Astrocyte (in vitro differentiated cells and primary cell): Measurements from ENCODE around the gene NPPA. TPM values are rescaled to one million over a fixed set of nuclear protein-coding genes. Genes with fewer than 3 reads are reported as not detected.

ENCODE experiments used
- DNase-seq: peaks from one replicate; pipeline ENCODE4 v3.0.0-alpha.2; 2010; ENCODE audit warnings: low read depth
- FAIRE-seq: peaks from 2 replicates; lab custom pipeline; 2011; peaks lifted over from hg19 to GRCh38; lab: Jason Lieb, UNC
- H2AFZ ChIP-seq: 2 replicates; pipeline ENCODE4 v1.6.0; 2012; ENCODE audit warnings: low read depth, low read length, inconsistent platforms
- H3K27ac ChIP-seq: 2 replicates; pipeline ENCODE4 v1.5.1; 2011; ENCODE audit warnings: low read depth, low read length, inconsistent platforms
- H3K27me3 ChIP-seq: 2 replicates; pipeline ENCODE4 v1.6.0; 2011; ENCODE audit warnings: low read length, inconsistent platforms; ENCODE audit not compliant: insufficient read depth
- H3K36me3 ChIP-seq: 2 replicates; pipeline ENCODE4 v1.5.1; 2011; ENCODE audit warnings: low read length, inconsistent platforms; ENCODE audit not compliant: insufficient read depth
- H3K4me1 ChIP-seq: 2 replicates; pipeline ENCODE4 v1.5.1; 2011; ENCODE audit warnings: low read length, inconsistent platforms; ENCODE audit not compliant: insufficient read depth
- H3K4me2 ChIP-seq: 2 replicates; pipeline ENCODE4 v1.6.0; 2012; ENCODE audit warnings: low read length, inconsistent platforms
- H3K4me3 ChIP-seq: 2 replicates; pipeline ENCODE4 v1.5.1; 2011; ENCODE audit warnings: low read depth, mild to moderate bottlenecking, low read length, inconsistent platforms; ENCODE audit not compliant: insufficient read depth
- H3K79me2 ChIP-seq: 2 replicates; pipeline ENCODE4 v1.6.0; 2012; ENCODE audit warnings: mild to moderate bottlenecking, low read length, inconsistent platforms; ENCODE audit not compliant: insufficient read depth
- H3K9ac ChIP-seq: 2 replicates; pipeline ENCODE4 v1.6.0; 2012; ENCODE audit warnings: mild to moderate bottlenecking, low read length, inconsistent platforms
- H3K9me3 ChIP-seq: 2 replicates; pipeline ENCODE4 v1.5.1; 2012; ENCODE audit warnings: low read depth, mild to moderate bottlenecking, low read length, inconsistent platforms; ENCODE audit not compliant: insufficient read depth
- H4K20me1 ChIP-seq: 2 replicates; pipeline ENCODE4 v1.6.0; 2012; ENCODE audit warnings: low read length, inconsistent platforms; ENCODE audit not compliant: insufficient read depth
- H3K27ac Mint-ChIP-seq: one replicate; pipeline ENCODE4 v1.8.0; 2021; ENCODE audit warnings: mild to moderate bottlenecking, mixed read lengths; ENCODE audit not compliant: unreplicated experiment
- H3K27me3 Mint-ChIP-seq: one replicate; pipeline ENCODE4 v1.8.0; 2021; ENCODE audit warnings: low read depth, mixed read lengths; ENCODE audit not compliant: unreplicated experiment
- H3K36me3 Mint-ChIP-seq: one replicate; pipeline ENCODE4 v1.8.0; 2021; ENCODE audit warnings: low read depth, mixed read lengths; ENCODE audit not compliant: unreplicated experiment
- H3K4me1 Mint-ChIP-seq: one replicate; pipeline ENCODE4 v1.8.0; 2021; ENCODE audit warnings: low read depth, mixed read lengths; ENCODE audit not compliant: unreplicated experiment
- H3K4me3 Mint-ChIP-seq: one replicate; pipeline ENCODE4 v1.8.0; 2021; ENCODE audit warnings: mild to moderate bottlenecking, moderate library complexity, mixed read lengths; ENCODE audit not compliant: unreplicated experiment
- H3K9me3 Mint-ChIP-seq: one replicate; pipeline ENCODE4 v1.8.0; 2021; ENCODE audit warnings: mild to moderate bottlenecking, mixed read lengths; ENCODE audit not compliant: unreplicated experiment
- EZH2 ChIP-seq: IDR thresholded peaks from 2 replicates; pipeline ENCODE4 v1.6.1; 2012; ENCODE audit warnings: mild to moderate bottlenecking, low read length, inconsistent platforms; ENCODE audit not compliant: insufficient read depth
- total RNA-seq: library from RNA; stranded (reverse); gene quantifications from 2 replicates; pipeline ENCODE4 v1.2.1, GENCODE V29; 2021
- TF ChIP-seq, protein P1 (sequence below): IDR thresholded peaks from 2 replicates; pipeline ENCODE4 v1.5.1; 2011; ENCODE audit warnings: low read depth, mild to moderate bottlenecking, inconsistent platforms, low read length, moderate library complexity; ENCODE audit not compliant: insufficient read depth

Gene NPPA
- total RNA-seq, 1 donor from 2014 or later, result not detected

DNA sequence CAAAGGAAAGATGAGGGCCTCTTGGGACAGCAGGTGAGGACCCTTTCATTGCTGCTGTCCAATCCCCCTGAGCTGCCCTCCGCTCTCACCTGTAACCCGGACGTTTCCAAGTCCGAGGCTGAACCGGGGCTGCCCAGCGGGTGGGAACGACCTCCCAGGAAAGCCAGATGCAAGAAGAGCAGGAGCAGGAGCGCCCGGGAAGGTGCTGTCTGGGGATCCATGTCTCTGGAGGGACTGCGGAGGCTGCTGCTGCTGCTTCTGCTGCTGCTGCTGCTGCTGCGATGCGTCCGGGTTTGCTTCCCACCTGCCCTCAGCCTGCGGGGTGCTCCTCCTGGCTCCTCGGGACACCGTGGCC is 11.0 kb upstream of the NPPA start, which contains the start of gene NPPB:
Gene NPPB, minus strand, starts transcription at position 333 of the 355 bp plus-strand sequence. Its CDS starts 112 bp downstream, at position 221.
- Mint-ChIP-seq H3K36me3 (no peaks in the 10 kb centered on the region), H3K4me1 (peaks cover 32% of the 10 kb centered on the region), H3K27ac (peak within 1 kb of the TSS; percentile 79), H3K9me3 (peaks cover 3% of the 10 kb centered on the region), H3K4me3 (peak within 1 kb of the TSS; percentile 81), H3K27me3 (peaks cover 21% of the 10 kb centered on the region)
- Histone ChIP-seq H3K9ac (no peak within 1 kb of the TSS), H3K27ac (no peak within 1 kb of the TSS), H3K27me3 (peaks cover 35% of the 10 kb centered on the region), H2AFZ (no peak within 1 kb of the TSS), H3K4me2 (peak within 1 kb of the TSS; percentile 59), H4K20me1 (no peaks in the 10 kb centered on the region), H3K36me3 (no peaks in the 10 kb centered on the region), H3K79me2 (no peaks in the 10 kb centered on the region), H3K4me1 (peaks cover 12% of the 10 kb centered on the region), H3K9me3 (no peaks in the 10 kb centered on the region), H3K4me3 (no peak within 1 kb of the TSS)
- no peak for FAIRE-seq
- no peak for DNase-seq
- TF ChIP-seq EZH2, result no peak
- TF ChIP-seq, protein P1, sequence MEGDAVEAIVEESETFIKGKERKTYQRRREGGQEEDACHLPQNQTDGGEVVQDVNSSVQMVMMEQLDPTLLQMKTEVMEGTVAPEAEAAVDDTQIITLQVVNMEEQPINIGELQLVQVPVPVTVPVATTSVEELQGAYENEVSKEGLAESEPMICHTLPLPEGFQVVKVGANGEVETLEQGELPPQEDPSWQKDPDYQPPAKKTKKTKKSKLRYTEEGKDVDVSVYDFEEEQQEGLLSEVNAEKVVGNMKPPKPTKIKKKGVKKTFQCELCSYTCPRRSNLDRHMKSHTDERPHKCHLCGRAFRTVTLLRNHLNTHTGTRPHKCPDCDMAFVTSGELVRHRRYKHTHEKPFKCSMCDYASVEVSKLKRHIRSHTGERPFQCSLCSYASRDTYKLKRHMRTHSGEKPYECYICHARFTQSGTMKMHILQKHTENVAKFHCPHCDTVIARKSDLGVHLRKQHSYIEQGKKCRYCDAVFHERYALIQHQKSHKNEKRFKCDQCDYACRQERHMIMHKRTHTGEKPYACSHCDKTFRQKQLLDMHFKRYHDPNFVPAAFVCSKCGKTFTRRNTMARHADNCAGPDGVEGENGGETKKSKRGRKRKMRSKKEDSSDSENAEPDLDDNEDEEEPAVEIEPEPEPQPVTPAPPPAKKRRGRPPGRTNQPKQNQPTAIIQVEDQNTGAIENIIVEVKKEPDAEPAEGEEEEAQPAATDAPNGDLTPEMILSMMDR, result no peak

DNA sequence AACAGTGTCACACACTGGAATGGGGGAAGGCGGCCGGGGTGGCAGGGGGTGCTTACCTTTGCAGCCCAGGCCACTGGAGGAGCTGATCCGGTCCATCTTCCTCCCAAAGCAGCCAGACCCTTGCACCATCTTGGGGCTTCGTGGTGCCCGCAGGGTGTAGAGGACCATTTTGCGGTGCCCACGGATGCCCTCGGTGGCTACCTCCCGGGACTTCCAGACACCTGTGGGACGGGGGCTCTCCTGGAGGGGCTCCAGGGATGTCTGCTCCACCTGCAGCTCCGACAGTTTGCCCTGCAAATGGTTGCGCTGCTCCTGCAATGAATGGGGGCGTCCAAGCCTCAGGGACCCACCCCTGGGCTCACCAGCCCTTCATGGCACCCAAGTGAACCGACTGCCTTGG is 10.6 kb upstream of the NPPA start:
- Mint-ChIP-seq H3K4me1 (peaks cover 32% of the 10 kb centered on the region), H3K9me3 (peaks cover 3% of the 10 kb centered on the region), H3K36me3 (no peaks in the 10 kb centered on the region), H3K27ac (no peak overlapping the region), H3K27me3 (peaks cover 23% of the 10 kb centered on the region), H3K4me3 (peak overlapping the region; percentile 81)
- H2AFZ ChIP-seq, result no peak overlapping the region
- H3K4me3 ChIP-seq, result no peak overlapping the region
- no peaks in the 10 kb centered on the region for H4K20me1 ChIP-seq
- no peak overlapping the region for H3K4me2 ChIP-seq
- no peaks in the 10 kb centered on the region for H3K9me3 ChIP-seq
- no peak for TF ChIP-seq EZH2
- TF ChIP-seq, protein P1, result no peak
- peaks cover 35% of the 10 kb centered on the region for H3K27me3 ChIP-seq
- DNase-seq, result no peak
- no peak for FAIRE-seq
- no peaks in the 10 kb centered on the region for H3K36me3 ChIP-seq
- H3K4me1 ChIP-seq, result peaks cover 12% of the 10 kb centered on the region
- H3K79me2 ChIP-seq, result no peaks in the 10 kb centered on the region
- no peak overlapping the region for H3K9ac ChIP-seq
- no peak overlapping the region for H3K27ac ChIP-seq

DNA sequence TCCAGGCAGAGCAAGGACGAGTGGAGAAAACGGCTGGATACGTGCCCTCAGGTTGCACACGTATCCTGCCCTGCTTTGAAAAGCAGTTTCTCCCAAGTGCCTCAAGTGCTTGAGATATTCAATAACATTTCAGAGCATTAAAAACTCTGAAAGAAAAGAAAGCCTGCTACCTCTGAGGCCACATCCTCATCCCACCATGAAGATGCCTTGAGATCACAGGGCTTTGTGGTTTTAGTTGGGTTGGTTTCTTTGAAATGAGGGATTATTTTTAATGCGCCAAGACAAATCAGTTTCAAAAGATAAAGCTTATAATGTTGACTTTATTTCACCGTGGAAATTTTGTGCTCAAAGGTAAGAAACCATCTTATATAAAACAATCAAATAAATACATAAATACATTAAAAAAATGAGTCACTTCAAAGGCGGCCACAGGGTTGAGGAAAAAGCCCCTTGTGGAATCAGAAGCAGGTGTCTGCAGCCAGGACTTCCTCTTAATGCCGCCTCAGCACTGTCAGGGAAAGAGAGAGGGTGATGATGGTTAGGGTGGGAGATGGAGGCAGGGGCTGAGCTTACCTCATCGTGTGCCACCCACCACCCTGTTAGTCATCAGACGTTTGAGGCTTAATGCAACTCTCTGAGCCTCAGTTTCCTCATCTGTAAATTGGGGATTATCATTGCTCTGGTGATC is 9.7 kb upstream of the NPPA start:
- H3K9me3 ChIP-seq, result no peaks in the 10 kb centered on the region
- H3K4me3 ChIP-seq, result no peak overlapping the region
- Mint-ChIP-seq H3K27ac (peak overlapping the region; percentile 18), H3K4me3 (peak overlapping the region; percentile 72), H3K27me3 (peaks cover 26% of the 10 kb centered on the region), H3K9me3 (peaks cover 3% of the 10 kb centered on the region), H3K36me3 (no peaks in the 10 kb centered on the region), H3K4me1 (peaks cover 29% of the 10 kb centered on the region)
- no peak overlapping the region for H3K4me2 ChIP-seq
- peaks cover 32% of the 10 kb centered on the region for H3K27me3 ChIP-seq
- DNase-seq (no peak), FAIRE-seq (no peak)
- H3K27ac ChIP-seq, result no peak overlapping the region
- no peak overlapping the region for H3K9ac ChIP-seq
- no peaks in the 10 kb centered on the region for H4K20me1 ChIP-seq
- H2AFZ ChIP-seq, result no peak overlapping the region
- H3K4me1 ChIP-seq, result peaks cover 12% of the 10 kb centered on the region
- TF ChIP-seq EZH2, result no peak
- TF ChIP-seq, protein P1, result no peak
- H3K79me2 ChIP-seq, result no peaks in the 10 kb centered on the region
- no peaks in the 10 kb centered on the region for H3K36me3 ChIP-seq
